GM23338 (cell line): Measurements from ENCODE around the gene PAPPA. TPM values are rescaled to one million over a fixed set of nuclear protein-coding genes. Genes with fewer than 3 reads are reported as not detected.

Experiments used
- ATAC-seq: fragments of 200-7000 bp; cut with Tn5 transposase; 3 replicates; pipeline ENCODE4 v1.9.1; 2020
- DNase-seq: peaks from one replicate; pipeline ENCODE4 v3.0.0-alpha.2; 2015; ENCODE audit warnings: low spot score
- H2AFZ ChIP-seq: fragments of 200-600 bp; sonication (generic); 2 replicates; pipeline ENCODE4 v1.8.0; 2016; ENCODE audit warnings: antibody characterized with exemption, mild to moderate bottlenecking, moderate library complexity
- H3F3A ChIP-seq: fragments of 200-600 bp; sonication (generic); replicated peaks from 2 replicates; pipeline ENCODE4 v1.8.0; 2017; ENCODE audit warnings: antibody characterized with exemption, mixed run types, low read depth
- H3K27ac ChIP-seq: fragments of 200-600 bp; sonication (generic); 2 replicates; pipeline ENCODE4 v1.6.1; 2016; ENCODE audit warnings: low read depth
- H3K27me3 ChIP-seq: fragments of 200-600 bp; sonication (generic); 2 replicates; pipeline ENCODE4 v1.8.0; 2016; ENCODE audit warnings: mild to moderate bottlenecking, mixed run types, moderate library complexity; ENCODE audit not compliant: insufficient read depth
- H3K36me3 ChIP-seq: fragments of 200-600 bp; sonication (generic); 2 replicates; pipeline ENCODE4 v1.8.0; 2016; ENCODE audit warnings: mild to moderate bottlenecking; ENCODE audit not compliant: insufficient read depth
- H3K4me1 ChIP-seq: fragments of 200-600 bp; sonication (generic); 2 replicates; pipeline ENCODE4 v1.8.0; 2016; ENCODE audit warnings: mild to moderate bottlenecking, moderate library complexity; ENCODE audit not compliant: insufficient read depth
- H3K4me2 ChIP-seq: fragments of 200-600 bp; sonication (generic); 2 replicates; pipeline ENCODE4 v1.7.1; 2017; ENCODE audit warnings: mixed run types
- H3K4me3 ChIP-seq: fragments of 200-600 bp; sonication (generic); 2 replicates; pipeline ENCODE4 v1.6.1; 2016; ENCODE audit warnings: mixed run types
- H3K79me2 ChIP-seq: fragments of 200-600 bp; sonication (generic); replicated peaks from 2 replicates; pipeline ENCODE4 v1.8.0; 2017; ENCODE audit warnings: mild to moderate bottlenecking; ENCODE audit not compliant: insufficient read depth
- H3K9me2 ChIP-seq: fragments of 200-600 bp; sonication (generic); 2 replicates; pipeline ENCODE4 v1.8.0; 2017; ENCODE audit not compliant: insufficient read depth
- H4K20me1 ChIP-seq: fragments of 200-600 bp; sonication (generic); replicated peaks from 2 replicates; pipeline ENCODE4 v1.8.0; 2017; ENCODE audit warnings: mild to moderate bottlenecking; ENCODE audit not compliant: insufficient read depth
- H3K27ac Mint-ChIP-seq: 2 replicates; pipeline ENCODE4 v1.8.0; 2020; ENCODE audit warnings: inconsistent platforms, mild to moderate bottlenecking, moderate library complexity, mixed read lengths
- H3K27me3 Mint-ChIP-seq: 3 replicates; pipeline ENCODE4 v1.8.0; 2022; ENCODE audit warnings: low read depth, mild to moderate bottlenecking, moderate library complexity, mixed read lengths, inconsistent platforms; ENCODE audit not compliant: insufficient read depth, poor library complexity
- H3K36me3 Mint-ChIP-seq: 3 replicates; pipeline ENCODE4 v1.8.0; 2021; ENCODE audit warnings: low read depth, mild to moderate bottlenecking, inconsistent platforms, moderate library complexity, mixed read lengths
- H3K4me1 Mint-ChIP-seq: 3 replicates; pipeline ENCODE4 v1.8.0; 2020; ENCODE audit warnings: mild to moderate bottlenecking, inconsistent platforms, mixed read lengths
- H3K4me3 Mint-ChIP-seq: 3 replicates; pipeline ENCODE4 v1.8.0; 2021; ENCODE audit warnings: moderate library complexity, mild to moderate bottlenecking, inconsistent platforms, mixed read lengths
- H3K9me3 Mint-ChIP-seq: 3 replicates; pipeline ENCODE4 v1.8.0; 2020; ENCODE audit warnings: moderate library complexity, mild to moderate bottlenecking, inconsistent platforms, mixed read lengths
- CREB1 ChIP-seq: fragments of 250-450 bp; sonication (Bioruptor Pico); IDR thresholded peaks from 2 replicates; pipeline ENCODE4 v1.5.0; 2020; ENCODE audit warnings: low read depth, mild to moderate bottlenecking, moderate library complexity
- EZH2 ChIP-seq: fragments of 200-600 bp; sonication (generic); IDR thresholded peaks from one replicate; pipeline ENCODE4 v1.8.0; 2017; ENCODE audit warnings: antibody characterized with exemption, mild to moderate bottlenecking, low read depth; ENCODE audit not compliant: unreplicated experiment
- JUNB ChIP-seq: IDR thresholded peaks from one replicate; pipeline ENCODE4 v1.6.1; 2016; ENCODE audit warnings: antibody characterized with exemption; ENCODE audit not compliant: unreplicated experiment
- STAT1 ChIP-seq: IDR thresholded peaks from one replicate; pipeline ENCODE4 v1.6.1; 2016; ENCODE audit warnings: antibody characterized with exemption; ENCODE audit not compliant: unreplicated experiment
- ZNF114 ChIP-seq: fragments of 250-450 bp; sonication (Bioruptor Pico); IDR thresholded peaks from 2 replicates; pipeline ENCODE4 v1.5.0; 2020; ENCODE audit warnings: mild to moderate bottlenecking, moderate library complexity
- ZNF331 ChIP-seq: fragments of 250-450 bp; sonication (Bioruptor Pico); IDR thresholded peaks from 2 replicates; pipeline ENCODE4 v1.5.0; 2020; ENCODE audit warnings: low read depth, mild to moderate bottlenecking, moderate library complexity
- polyA plus RNA-seq: library from polyadenylated mRNA; unstranded; fragments of >200 nt; fragmentation: Nextera tagmentation; extraction: Ambion mirVana; gene quantifications from 2 replicates; pipeline ENCODE4 v1.2.1, GENCODE V29; 2016
- total RNA-seq: library from RNA; depleted of rRNA; stranded (reverse); fragments of >200 nt; shearing (Covaris generic); gene quantifications from 2 replicates; pipeline ENCODE4 v1.2.3, GENCODE V29; 2014
- TF ChIP-seq, protein P1 (sequence below): fragments of 250-450 bp; sonication (Bioruptor Pico); IDR thresholded peaks from 2 replicates; pipeline ENCODE4 v1.5.0; 2020; ENCODE audit warnings: mild to moderate bottlenecking, moderate library complexity
- TF ChIP-seq, protein P2 (sequence below), 2 experiments: fragments of 200-600 bp in 1 of 2; sonication (generic) in 1 of 2; conservative IDR thresholded peaks; 2 replicates each; pipeline versions ENCODE4 v1.5.1 to v1.6.1; 2016 to 2017; ENCODE audit warnings: antibody characterized with exemption in 2 of 2, low read depth in 2 of 2, mild to moderate bottlenecking in 2 of 2, moderate library complexity in 1 of 2
- TF ChIP-seq, protein P3 (sequence below): IDR thresholded peaks from 2 replicates; pipeline ENCODE4 v1.6.1; 2016; ENCODE audit warnings: antibody characterized with exemption
- TF ChIP-seq, protein P4 (sequence below): IDR thresholded peaks from one replicate; pipeline ENCODE4 v1.6.1; 2018; ENCODE audit warnings: antibody characterized with exemption; ENCODE audit not compliant: unreplicated experiment

The PAPPA gene
- total and polyA plus RNA-seq, 2 experiments from 2014 or later = 0.38 to 0.66 TPM

DNA sequence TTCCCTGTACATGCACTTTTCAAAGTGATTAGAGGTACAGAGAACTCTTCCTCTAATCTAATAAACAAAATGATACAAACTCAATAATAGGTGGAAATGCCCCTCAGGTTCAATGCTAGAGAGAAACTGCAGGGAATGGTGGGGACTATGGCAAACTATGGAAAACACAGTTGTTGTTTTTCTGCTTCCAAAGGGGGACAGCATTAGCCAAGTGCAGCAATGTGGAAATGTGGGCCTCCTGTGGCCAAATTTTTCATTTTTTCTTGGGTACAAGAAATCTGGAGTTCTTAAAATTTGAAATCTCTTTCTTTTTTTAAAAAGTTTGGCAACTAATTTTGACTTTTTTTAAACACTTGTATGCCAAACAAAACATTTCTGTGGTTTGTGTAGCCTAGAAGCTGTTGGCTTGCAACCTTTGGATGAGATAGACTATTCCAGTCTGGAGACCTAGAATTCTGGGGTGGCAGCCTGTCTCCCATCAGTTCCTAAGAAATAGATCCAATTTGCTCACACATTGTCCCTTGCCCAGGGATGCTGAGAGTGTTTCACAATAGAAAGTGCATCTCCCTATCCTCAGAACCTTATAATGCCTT is 218.6 kb downstream of the PAPPA start:
- no peak overlapping the region for H2AFZ ChIP-seq
- H3K4me1 ChIP-seq = no peaks in the 10 kb centered on the region
- no peak overlapping the region for H3K4me3 Mint-ChIP-seq
- no peaks in the 10 kb centered on the region for H3K9me3 Mint-ChIP-seq
- no peak for ATAC-seq
- H3K36me3 Mint-ChIP-seq = no peaks in the 10 kb centered on the region
- H3K4me3 ChIP-seq = no peak overlapping the region
- H3K27ac Mint-ChIP-seq = no peak overlapping the region
- H4K20me1 ChIP-seq = no peaks in the 10 kb centered on the region
- no peaks in the 10 kb centered on the region for H3F3A ChIP-seq
- TF ChIP-seq JUNB (no peak), CREB1 (CRISPR knock-in tag) (no peak), EZH2 (no peak), ZNF114 (no peak), ZNF331 (no peak), STAT1 (no peak)
- TF ChIP-seq, protein P1, sequence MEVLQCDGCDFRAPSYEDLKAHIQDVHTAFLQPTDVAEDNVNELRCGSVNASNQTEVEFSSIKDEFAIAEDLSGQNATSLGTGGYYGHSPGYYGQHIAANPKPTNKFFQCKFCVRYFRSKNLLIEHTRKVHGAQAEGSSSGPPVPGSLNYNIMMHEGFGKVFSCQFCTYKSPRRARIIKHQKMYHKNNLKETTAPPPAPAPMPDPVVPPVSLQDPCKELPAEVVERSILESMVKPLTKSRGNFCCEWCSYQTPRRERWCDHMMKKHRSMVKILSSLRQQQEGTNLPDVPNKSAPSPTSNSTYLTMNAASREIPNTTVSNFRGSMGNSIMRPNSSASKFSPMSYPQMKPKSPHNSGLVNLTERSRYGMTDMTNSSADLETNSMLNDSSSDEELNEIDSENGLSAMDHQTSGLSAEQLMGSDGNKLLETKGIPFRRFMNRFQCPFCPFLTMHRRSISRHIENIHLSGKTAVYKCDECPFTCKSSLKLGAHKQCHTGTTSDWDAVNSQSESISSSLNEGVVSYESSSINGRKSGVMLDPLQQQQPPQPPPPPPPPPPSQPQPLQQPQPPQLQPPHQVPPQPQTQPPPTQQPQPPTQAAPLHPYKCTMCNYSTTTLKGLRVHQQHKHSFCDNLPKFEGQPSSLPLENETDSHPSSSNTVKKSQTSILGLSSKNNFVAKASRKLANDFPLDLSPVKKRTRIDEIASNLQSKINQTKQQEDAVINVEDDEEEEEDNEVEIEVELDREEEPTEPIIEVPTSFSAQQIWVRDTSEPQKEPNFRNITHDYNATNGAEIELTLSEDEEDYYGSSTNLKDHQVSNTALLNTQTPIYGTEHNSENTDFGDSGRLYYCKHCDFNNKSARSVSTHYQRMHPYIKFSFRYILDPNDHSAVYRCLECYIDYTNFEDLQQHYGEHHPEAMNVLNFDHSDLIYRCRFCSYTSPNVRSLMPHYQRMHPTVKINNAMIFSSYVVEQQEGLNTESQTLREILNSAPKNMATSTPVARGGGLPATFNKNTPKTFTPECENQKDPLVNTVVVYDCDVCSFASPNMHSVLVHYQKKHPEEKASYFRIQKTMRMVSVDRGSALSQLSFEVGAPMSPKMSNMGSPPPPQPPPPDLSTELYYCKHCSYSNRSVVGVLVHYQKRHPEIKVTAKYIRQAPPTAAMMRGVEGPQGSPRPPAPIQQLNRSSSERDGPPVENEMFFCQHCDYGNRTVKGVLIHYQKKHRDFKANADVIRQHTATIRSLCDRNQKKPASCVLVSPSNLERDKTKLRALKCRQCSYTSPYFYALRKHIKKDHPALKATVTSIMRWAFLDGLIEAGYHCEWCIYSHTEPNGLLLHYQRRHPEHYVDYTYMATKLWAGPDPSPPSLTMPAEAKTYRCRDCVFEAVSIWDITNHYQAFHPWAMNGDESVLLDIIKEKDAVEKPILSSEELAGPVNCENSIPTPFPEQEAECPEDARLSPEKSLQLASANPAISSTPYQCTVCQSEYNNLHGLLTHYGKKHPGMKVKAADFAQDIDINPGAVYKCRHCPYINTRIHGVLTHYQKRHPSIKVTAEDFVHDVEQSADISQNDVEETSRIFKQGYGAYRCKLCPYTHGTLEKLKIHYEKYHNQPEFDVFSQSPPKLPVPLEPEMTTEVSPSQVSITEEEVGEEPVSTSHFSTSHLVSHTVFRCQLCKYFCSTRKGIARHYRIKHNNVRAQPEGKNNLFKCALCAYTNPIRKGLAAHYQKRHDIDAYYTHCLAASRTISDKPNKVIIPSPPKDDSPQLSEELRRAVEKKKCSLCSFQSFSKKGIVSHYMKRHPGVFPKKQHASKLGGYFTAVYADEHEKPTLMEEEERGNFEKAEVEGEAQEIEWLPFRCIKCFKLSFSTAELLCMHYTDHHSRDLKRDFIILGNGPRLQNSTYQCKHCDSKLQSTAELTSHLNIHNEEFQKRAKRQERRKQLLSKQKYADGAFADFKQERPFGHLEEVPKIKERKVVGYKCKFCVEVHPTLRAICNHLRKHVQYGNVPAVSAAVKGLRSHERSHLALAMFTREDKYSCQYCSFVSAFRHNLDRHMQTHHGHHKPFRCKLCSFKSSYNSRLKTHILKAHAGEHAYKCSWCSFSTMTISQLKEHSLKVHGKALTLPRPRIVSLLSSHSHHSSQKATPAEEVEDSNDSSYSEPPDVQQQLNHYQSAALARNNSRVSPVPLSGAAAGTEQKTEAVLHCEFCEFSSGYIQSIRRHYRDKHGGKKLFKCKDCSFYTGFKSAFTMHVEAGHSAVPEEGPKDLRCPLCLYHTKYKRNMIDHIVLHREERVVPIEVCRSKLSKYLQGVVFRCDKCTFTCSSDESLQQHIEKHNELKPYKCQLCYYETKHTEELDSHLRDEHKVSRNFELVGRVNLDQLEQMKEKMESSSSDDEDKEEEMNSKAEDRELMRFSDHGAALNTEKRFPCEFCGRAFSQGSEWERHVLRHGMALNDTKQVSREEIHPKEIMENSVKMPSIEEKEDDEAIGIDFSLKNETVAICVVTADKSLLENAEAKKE (CRISPR knock-in tag) = no peak
- TF ChIP-seq, protein P2, sequence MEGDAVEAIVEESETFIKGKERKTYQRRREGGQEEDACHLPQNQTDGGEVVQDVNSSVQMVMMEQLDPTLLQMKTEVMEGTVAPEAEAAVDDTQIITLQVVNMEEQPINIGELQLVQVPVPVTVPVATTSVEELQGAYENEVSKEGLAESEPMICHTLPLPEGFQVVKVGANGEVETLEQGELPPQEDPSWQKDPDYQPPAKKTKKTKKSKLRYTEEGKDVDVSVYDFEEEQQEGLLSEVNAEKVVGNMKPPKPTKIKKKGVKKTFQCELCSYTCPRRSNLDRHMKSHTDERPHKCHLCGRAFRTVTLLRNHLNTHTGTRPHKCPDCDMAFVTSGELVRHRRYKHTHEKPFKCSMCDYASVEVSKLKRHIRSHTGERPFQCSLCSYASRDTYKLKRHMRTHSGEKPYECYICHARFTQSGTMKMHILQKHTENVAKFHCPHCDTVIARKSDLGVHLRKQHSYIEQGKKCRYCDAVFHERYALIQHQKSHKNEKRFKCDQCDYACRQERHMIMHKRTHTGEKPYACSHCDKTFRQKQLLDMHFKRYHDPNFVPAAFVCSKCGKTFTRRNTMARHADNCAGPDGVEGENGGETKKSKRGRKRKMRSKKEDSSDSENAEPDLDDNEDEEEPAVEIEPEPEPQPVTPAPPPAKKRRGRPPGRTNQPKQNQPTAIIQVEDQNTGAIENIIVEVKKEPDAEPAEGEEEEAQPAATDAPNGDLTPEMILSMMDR (conservative IDR thresholded peaks at IDR 0.05; ENCODE audit: low read depth in 2 of 2) = no peak
- TF ChIP-seq, protein P3, sequence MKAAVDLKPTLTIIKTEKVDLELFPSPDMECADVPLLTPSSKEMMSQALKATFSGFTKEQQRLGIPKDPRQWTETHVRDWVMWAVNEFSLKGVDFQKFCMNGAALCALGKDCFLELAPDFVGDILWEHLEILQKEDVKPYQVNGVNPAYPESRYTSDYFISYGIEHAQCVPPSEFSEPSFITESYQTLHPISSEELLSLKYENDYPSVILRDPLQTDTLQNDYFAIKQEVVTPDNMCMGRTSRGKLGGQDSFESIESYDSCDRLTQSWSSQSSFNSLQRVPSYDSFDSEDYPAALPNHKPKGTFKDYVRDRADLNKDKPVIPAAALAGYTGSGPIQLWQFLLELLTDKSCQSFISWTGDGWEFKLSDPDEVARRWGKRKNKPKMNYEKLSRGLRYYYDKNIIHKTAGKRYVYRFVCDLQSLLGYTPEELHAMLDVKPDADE = no peak
- TF ChIP-seq, protein P4, sequence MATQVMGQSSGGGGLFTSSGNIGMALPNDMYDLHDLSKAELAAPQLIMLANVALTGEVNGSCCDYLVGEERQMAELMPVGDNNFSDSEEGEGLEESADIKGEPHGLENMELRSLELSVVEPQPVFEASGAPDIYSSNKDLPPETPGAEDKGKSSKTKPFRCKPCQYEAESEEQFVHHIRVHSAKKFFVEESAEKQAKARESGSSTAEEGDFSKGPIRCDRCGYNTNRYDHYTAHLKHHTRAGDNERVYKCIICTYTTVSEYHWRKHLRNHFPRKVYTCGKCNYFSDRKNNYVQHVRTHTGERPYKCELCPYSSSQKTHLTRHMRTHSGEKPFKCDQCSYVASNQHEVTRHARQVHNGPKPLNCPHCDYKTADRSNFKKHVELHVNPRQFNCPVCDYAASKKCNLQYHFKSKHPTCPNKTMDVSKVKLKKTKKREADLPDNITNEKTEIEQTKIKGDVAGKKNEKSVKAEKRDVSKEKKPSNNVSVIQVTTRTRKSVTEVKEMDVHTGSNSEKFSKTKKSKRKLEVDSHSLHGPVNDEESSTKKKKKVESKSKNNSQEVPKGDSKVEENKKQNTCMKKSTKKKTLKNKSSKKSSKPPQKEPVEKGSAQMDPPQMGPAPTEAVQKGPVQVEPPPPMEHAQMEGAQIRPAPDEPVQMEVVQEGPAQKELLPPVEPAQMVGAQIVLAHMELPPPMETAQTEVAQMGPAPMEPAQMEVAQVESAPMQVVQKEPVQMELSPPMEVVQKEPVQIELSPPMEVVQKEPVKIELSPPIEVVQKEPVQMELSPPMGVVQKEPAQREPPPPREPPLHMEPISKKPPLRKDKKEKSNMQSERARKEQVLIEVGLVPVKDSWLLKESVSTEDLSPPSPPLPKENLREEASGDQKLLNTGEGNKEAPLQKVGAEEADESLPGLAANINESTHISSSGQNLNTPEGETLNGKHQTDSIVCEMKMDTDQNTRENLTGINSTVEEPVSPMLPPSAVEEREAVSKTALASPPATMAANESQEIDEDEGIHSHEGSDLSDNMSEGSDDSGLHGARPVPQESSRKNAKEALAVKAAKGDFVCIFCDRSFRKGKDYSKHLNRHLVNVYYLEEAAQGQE = no peak
- no peaks in the 10 kb centered on the region for H3K27me3 ChIP-seq
- H3K9me2 ChIP-seq = no peaks in the 10 kb centered on the region
- no peaks in the 10 kb centered on the region for H3K36me3 ChIP-seq
- DNase-seq = no peak
- no peaks in the 10 kb centered on the region for H3K79me2 ChIP-seq
- no peak overlapping the region for H3K27ac ChIP-seq
- H3K27me3 Mint-ChIP-seq = no peaks in the 10 kb centered on the region
- H3K4me2 ChIP-seq = no peak overlapping the region
- H3K4me1 Mint-ChIP-seq = peaks cover 3% of the 10 kb centered on the region; the same call in 2 of the 3 replicates
